ENCODE data around the gene RFC2. TPM values are rescaled to one million over a fixed set of nuclear protein-coding genes. Genes with fewer than 3 reads are reported as not detected.
A peak's percentile ranks its signal among the peaks of the same experiment; 100 is the strongest.

Gene RFC2
- total and polyA plus RNA-seq, 8 donors: 17.0 to 48.1 (median 37.7) TPM

- TF ChIP-seq CTCF (IDR thresholded peaks at IDR 0.05): no peak
- intact Hi-C loops (cut with DNase I): no loop called here
- Histone ChIP-seq H3K4me3 (no peak overlapping the region), H3K27me3 (no peaks in the 10 kb centered on the region), H3K36me3 (peaks cover 0 to 98% of the 10 kb centered on the region in 2 donors), H3K27ac (no peak overlapping the region), H3K9me3 (no peaks in the 10 kb centered on the region), H3K4me1 (peaks cover 0 to 10% of the 10 kb centered on the region in 2 donors)
- no peak for DNase-seq
- no peak for ATAC-seq
Observed at GRCh38 chr7:74246497-74246896, 7.7 kb downstream of the RFC2 start.

- no peaks in the 10 kb centered on the region for H3K9me3 ChIP-seq
- DNase-seq (no peak), ATAC-seq (no peak)
- H3K4me3 ChIP-seq: no peak overlapping the region
- H3K27ac ChIP-seq: peak overlapping the region in 1 of 2 donors; percentile 37
- no peak for TF ChIP-seq CTCF (IDR thresholded peaks at IDR 0.05)
- H3K4me1 ChIP-seq: peaks cover 0 to 11% of the 10 kb centered on the region in 2 donors
- peaks cover 0 to 98% of the 10 kb centered on the region in 2 donors for H3K36me3 ChIP-seq
- no peaks in the 10 kb centered on the region for H3K27me3 ChIP-seq
- intact Hi-C loops (cut with DNase I): no loop called here
Observed at GRCh38 chr7:74242122-74242443, 12.1 kb downstream of the RFC2 start.

GRCh38 chr7:74240482-74240881 is 13.7 kb downstream of the RFC2 start:
- intact Hi-C loops (cut with DNase I): no loop called here
- no peak for DNase-seq
- ATAC-seq: no peak
- Histone ChIP-seq H3K4me1 (peaks cover 0 to 11% of the 10 kb centered on the region in 2 donors), H3K27ac (no peak overlapping the region), H3K4me3 (no peak overlapping the region), H3K27me3 (no peaks in the 10 kb centered on the region), H3K9me3 (no peaks in the 10 kb centered on the region), H3K36me3 (peaks cover 0 to 98% of the 10 kb centered on the region in 2 donors)
- no peak for TF ChIP-seq CTCF (IDR thresholded peaks at IDR 0.05)

GRCh38 chr7:74236284-74236683 is 17.9 kb downstream of the RFC2 start:
- TF ChIP-seq CTCF (IDR thresholded peaks at IDR 0.05): no peak
- ATAC-seq (no peak), DNase-seq (no peak)
- intact Hi-C loops (cut with DNase I): no loop called here
- Histone ChIP-seq H3K36me3 (peaks cover 0 to 99% of the 10 kb centered on the region in 2 donors), H3K9me3 (no peaks in the 10 kb centered on the region), H3K27ac (no peak overlapping the region), H3K4me1 (no peaks in the 10 kb centered on the region), H3K4me3 (no peak overlapping the region), H3K27me3 (no peaks in the 10 kb centered on the region)

- no peak for TF ChIP-seq CTCF (IDR thresholded peaks at IDR 0.05)
- Histone ChIP-seq H3K4me1 (peaks cover 0 to 5% of the 10 kb centered on the region in 2 donors), H3K27ac (no peak overlapping the region), H3K27me3 (no peaks in the 10 kb centered on the region), H3K9me3 (no peaks in the 10 kb centered on the region), H3K4me3 (no peak overlapping the region), H3K36me3 (peaks cover 0 to 99% of the 10 kb centered on the region in 2 donors)
- no peak for DNase-seq
- ATAC-seq: no peak
- intact Hi-C loops (cut with DNase I): no loop called here
Observed at GRCh38 chr7:74235518-74236268, 18.5 kb downstream of the RFC2 start.

All from left lung (tissue), 10 donors.